ENCODE measurements around the gene EXTL1.

Gene EXTL1

GRCh38 chr1:25997828-25998761, 23.5 kb upstream of the EXTL1 start, which contains the start of gene PAFAH2:
TSS of gene PAFAH2 (minus strand) at chr1:25998063. CDS start at chr1:25990816, 7,247 bp downstream.
- peak; percentile 95 for DNase-seq

- no peak for DNase-seq
Observed at GRCh38 chr1:25999041-25999800, 22.4 kb upstream of the EXTL1 start.

- DNase-seq: no peak
Observed at GRCh38 chr1:26003262-26003661, 18.3 kb upstream of the EXTL1 start.

GRCh38 chr1:26003756-26004155, 17.8 kb upstream of the EXTL1 start:
- no peak for DNase-seq

- no peak for DNase-seq
Observed at GRCh38 chr1:26005434-26006105, 16.0 kb upstream of the EXTL1 start.

GRCh38 chr1:26006710-26007109, 14.9 kb upstream of the EXTL1 start:
- DNase-seq: no peak

GRCh38 chr1:26009796-26010447, 11.7 kb upstream of the EXTL1 start:
- DNase-seq: no peak

GRCh38 chr1:26010825-26011224, 10.8 kb upstream of the EXTL1 start:
- no peak for DNase-seq

GRCh38 chr1:26012864-26013263, 8.7 kb upstream of the EXTL1 start:
- DNase-seq: no peak

- no peak for DNase-seq
Observed at GRCh38 chr1:26014179-26014578, 7.4 kb upstream of the EXTL1 start.

GRCh38 chr1:26015358-26015757, 6.2 kb upstream of the EXTL1 start:
- no peak for DNase-seq

- DNase-seq: no peak
Observed at GRCh38 chr1:26016258-26016952, 5.2 kb upstream of the EXTL1 start.

- no peak for DNase-seq
Observed at GRCh38 chr1:26016953-26017545, 4.5 kb upstream of the EXTL1 start.

GRCh38 chr1:26017606-26018005, 4.0 kb upstream of the EXTL1 start:
- DNase-seq: no peak

GRCh38 chr1:26019641-26020315, 1.8 kb upstream of the EXTL1 start:
- DNase-seq: no peak

- DNase-seq: no peak
Observed at GRCh38 chr1:26020330-26020768, 1.2 kb upstream of the EXTL1 start.

- DNase-seq: no peak
Observed at GRCh38 chr1:26020941-26021646, 481 bp upstream of the EXTL1 start.

- DNase-seq: no peak
Observed at GRCh38 chr1:26022404-26022779, 817 bp downstream of the EXTL1 start.

- no peak for DNase-seq
Observed at GRCh38 chr1:26023009-26023408, 1.4 kb downstream of the EXTL1 start.

GRCh38 chr1:26023826-26024225, 2.3 kb downstream of the EXTL1 start:
- no peak for DNase-seq

All from stimulated activated CD4-positive, alpha-beta T cell treated with anti-CD3 and anti-CD28 coated beads, Interleukin-2, amount 100 ng/mL, for 48 hours (primary cell).